Stimulated activated CD8-positive, alpha-beta memory T cell treated with anti-CD3 and anti-CD28 coated beads, Interleukin-4, amount 100 ng/mL, for 1 hour (primary cell): Measurements from ENCODE around the gene ZBBX.

Source experiments
- DNase-seq, 2 donors: peaks; one replicate each; pipeline ENCODE4 v3.0.0-alpha.2; 2020; ENCODE audit warnings: low read depth in 2 of 2, low spot score in 1 of 2

Gene ZBBX

GRCh38 chr3:167306319-167306718 lies 73.8 kb downstream of the ZBBX start:
- no peak for DNase-seq

GRCh38 chr3:167305340-167305890 lies 74.7 kb downstream of the ZBBX start:
- no peak for DNase-seq

GRCh38 chr3:167304077-167304476 lies 76.0 kb downstream of the ZBBX start:
- no peak for DNase-seq

GRCh38 chr3:167302678-167303077 lies 77.4 kb downstream of the ZBBX start:
- no peak for DNase-seq

- DNase-seq, result no peak
These were observed 79.9 kb downstream of the ZBBX start for GRCh38 chr3:167300207-167300606.

- no peak for DNase-seq
These were observed 90.7 kb downstream of the ZBBX start for GRCh38 chr3:167289435-167289834.

GRCh38 chr3:167288737-167289136 lies 91.4 kb downstream of the ZBBX start:
- DNase-seq, result no peak

- no peak for DNase-seq
These were observed 92.8 kb downstream of the ZBBX start for GRCh38 chr3:167287308-167287707.

- DNase-seq, result no peak
These were observed 105.8 kb downstream of the ZBBX start for GRCh38 chr3:167274141-167274874.

- no peak for DNase-seq
These were observed 127.1 kb downstream of the ZBBX start for GRCh38 chr3:167253037-167253436.

- no peak for DNase-seq
These were observed 128.4 kb downstream of the ZBBX start for GRCh38 chr3:167251678-167252077.

GRCh38 chr3:167246252-167246651 lies 133.8 kb downstream of the ZBBX start:
- no peak for DNase-seq

GRCh38 chr3:167241048-167241845 lies 138.8 kb downstream of the ZBBX start:
- DNase-seq, result no peak

GRCh38 chr3:167228135-167228534 lies 152.0 kb downstream of the ZBBX start:
- DNase-seq, result no peak

- no peak for DNase-seq
These were observed 154.3 kb downstream of the ZBBX start for GRCh38 chr3:167225821-167226220.

- no peak for DNase-seq
These were observed 171.1 kb downstream of the ZBBX start for GRCh38 chr3:167209011-167209410.

GRCh38 chr3:167203062-167203461 lies 177.0 kb downstream of the ZBBX start:
- no peak for DNase-seq

- no peak for DNase-seq
These were observed 181.0 kb downstream of the ZBBX start for GRCh38 chr3:167198949-167199600.
